HG02852 (cell line): ENCODE data around the gene GRIK5.

Experiments
- ATAC-seq: cut with Tn5 transposase; IDR thresholded peaks from one replicate; pipeline ENCODE4 v1.9.1; 2021; ENCODE audit warnings: mild to moderate bottlenecking, moderate library complexity; ENCODE audit not compliant: unreplicated experiment

GRIK5 gene

DNA sequence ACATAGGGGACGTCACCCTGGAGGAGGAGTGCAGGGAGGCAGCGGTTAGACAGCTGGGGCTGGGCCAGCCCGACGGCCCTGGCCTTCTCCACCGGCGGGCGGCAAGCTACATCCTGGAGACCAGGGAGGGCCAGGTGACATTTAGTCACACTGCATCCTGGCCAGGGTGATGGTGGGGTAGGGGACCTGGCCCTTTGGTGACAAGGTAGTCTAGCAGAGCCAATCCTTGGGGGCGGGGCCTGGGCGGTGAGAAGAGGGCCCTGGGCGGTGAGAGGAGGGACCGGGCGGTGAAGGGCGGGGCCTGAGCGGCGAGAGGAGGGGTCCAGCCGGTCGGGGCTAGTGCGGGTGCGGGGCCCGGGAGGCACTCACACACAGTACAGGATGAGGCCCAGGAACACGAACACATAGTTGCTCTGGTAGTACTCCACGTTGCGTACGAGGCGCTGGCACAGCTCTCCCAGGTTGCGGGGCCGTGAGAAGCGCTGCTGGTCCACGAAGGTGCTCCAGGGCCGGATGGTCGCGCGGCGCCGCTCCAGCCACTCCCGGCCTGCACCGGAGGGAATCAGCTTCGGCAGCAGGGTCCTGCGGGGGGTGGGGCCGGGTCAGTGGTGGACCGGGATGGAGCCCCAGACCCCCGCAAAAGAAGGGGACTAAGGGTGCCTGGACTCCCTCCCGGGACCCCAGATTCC, 111.5 kb downstream of the GRIK5 start:
- ATAC-seq = no peak

- ATAC-seq = no peak
Measured at GRCh38 chr19:41957838-41958366, 112.1 kb downstream of the GRIK5 start.

DNA sequence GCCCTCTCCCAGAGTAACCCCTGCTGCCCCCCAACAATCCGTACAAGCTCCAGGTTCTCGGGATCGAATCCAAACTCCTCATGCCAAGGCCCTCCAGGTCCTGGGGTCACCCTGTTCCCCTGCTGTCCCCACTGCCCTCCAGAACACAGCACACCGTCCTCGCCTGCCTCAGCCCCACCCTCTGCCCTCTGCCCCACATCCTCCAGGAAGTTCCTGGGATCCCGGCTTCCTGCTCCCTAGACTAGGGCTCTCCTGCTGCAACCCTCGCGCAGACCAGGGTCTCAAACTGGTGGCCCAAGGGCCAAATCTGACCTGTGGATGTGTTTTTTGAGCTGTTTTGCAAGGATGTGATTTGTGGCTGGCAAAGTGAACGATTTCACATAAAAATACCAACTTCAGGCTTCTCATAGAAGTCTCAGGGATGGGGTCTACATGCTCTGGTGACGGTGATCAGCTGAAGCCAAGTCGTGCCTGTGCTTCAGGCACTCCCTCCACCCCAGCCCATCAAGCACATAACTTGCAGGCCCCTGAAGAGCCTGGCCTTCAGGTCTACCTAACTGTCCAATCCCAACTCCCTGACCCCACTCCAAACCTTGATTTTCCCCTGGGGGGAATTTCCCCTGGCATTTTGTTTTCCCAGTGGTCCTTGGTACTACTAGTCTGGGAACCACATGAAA, 112.7 kb downstream of the GRIK5 start:
- no peak for ATAC-seq

DNA sequence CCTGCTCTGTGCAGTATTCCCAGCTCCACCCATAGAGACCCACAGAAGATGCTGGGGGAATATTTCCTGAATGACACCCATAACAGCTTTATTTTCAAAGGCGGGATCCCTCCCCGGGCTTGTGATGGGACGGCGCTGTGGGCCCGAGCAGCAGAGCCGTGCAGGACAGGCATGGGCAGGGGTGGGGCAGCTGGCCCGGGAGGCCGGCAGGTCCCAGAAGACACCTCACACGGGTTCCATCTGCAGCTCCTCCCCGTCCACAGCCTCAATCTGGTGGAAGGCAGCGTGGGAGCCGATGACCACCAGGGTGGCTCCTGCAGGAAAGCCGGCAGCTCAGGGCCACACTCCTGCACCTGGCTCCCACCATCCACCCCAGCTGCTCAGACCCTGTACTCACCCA, 113.4 kb downstream of the GRIK5 start:
- no peak for ATAC-seq

DNA sequence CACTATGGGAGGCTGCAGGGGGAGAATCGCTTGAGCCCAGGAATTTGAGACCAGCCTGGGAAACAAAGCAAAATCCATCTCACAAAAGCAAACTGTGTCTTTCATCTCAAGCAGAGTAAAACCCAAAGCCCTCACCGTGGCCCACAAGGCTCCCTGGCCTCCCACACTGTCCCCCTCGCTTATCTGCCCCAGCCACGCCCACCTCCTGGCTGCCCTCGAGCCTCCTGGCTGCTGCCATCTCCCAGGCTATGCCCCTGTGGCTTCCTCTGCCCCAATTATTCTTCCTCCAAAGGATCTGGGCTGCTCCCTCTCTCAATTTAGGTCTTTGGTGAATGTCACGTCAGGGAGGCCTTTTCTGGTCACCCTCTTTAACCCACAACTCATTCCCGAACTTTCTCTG, 114.5 kb downstream of the GRIK5 start:
- ATAC-seq = no peak

GRCh38 chr19:41951686-41952172, 118.3 kb downstream of the GRIK5 start:
- no peak for ATAC-seq
